ENCODE results near the gene PADI3. TPM values are rescaled to one million over a fixed set of nuclear protein-coding genes. Genes with fewer than 3 reads are reported as not detected.

PADI3 gene
- total and polyA plus RNA-seq, 10 donors = not detected

DNA sequence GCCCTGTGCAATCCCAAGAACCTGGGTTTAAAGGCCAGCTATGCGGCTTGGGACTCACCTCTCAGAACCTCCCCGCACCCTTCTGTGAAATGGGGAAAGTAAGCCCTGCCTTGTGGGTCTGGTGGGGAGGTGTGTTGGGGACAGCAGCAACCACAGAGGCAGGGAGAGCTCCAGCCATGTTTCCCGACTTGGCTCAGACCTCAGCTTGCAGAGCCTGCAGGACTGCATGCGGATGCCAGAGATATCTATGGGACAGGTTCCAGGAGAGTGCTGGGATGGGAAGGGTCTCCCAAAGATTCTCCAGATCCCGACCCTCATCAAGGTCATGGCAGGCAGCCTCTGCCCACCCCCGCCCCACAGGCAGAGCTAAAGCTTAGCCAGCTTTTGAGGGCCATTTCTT is 23.8 kb upstream of the PADI3 start:
- H3K36me3 ChIP-seq = no peaks in the 10 kb centered on the region
- intact Hi-C loops (cut with DNase I; ENCODE audit: low total_unique reads) = no loop called here
- H3K4me3 ChIP-seq = no peak overlapping the region
- no peak overlapping the region for H3K27ac ChIP-seq
- no peaks in the 10 kb centered on the region for H3K4me1 ChIP-seq
- no peaks in the 10 kb centered on the region for H3K9me3 ChIP-seq
- TF ChIP-seq POLR2A (IDR thresholded peaks at IDR 0.05) = no peak
- TF ChIP-seq, protein P1, sequence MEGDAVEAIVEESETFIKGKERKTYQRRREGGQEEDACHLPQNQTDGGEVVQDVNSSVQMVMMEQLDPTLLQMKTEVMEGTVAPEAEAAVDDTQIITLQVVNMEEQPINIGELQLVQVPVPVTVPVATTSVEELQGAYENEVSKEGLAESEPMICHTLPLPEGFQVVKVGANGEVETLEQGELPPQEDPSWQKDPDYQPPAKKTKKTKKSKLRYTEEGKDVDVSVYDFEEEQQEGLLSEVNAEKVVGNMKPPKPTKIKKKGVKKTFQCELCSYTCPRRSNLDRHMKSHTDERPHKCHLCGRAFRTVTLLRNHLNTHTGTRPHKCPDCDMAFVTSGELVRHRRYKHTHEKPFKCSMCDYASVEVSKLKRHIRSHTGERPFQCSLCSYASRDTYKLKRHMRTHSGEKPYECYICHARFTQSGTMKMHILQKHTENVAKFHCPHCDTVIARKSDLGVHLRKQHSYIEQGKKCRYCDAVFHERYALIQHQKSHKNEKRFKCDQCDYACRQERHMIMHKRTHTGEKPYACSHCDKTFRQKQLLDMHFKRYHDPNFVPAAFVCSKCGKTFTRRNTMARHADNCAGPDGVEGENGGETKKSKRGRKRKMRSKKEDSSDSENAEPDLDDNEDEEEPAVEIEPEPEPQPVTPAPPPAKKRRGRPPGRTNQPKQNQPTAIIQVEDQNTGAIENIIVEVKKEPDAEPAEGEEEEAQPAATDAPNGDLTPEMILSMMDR (IDR thresholded peaks at IDR 0.05 in 8 of 11, conservative IDR thresholded peaks at IDR 0.05 in 3 of 11) = no peak
- no peak for TF ChIP-seq POLR2AphosphoS5 (IDR thresholded peaks at IDR 0.05)
- no peaks in the 10 kb centered on the region for H3K27me3 ChIP-seq (replicated peaks in 1 of 7)
- no peak for DNase-seq
- WGBS, 5 donors = 79 to 94% (median 85%) methylated on average over 3 to 6 of the region's 6 CpGs

DNA sequence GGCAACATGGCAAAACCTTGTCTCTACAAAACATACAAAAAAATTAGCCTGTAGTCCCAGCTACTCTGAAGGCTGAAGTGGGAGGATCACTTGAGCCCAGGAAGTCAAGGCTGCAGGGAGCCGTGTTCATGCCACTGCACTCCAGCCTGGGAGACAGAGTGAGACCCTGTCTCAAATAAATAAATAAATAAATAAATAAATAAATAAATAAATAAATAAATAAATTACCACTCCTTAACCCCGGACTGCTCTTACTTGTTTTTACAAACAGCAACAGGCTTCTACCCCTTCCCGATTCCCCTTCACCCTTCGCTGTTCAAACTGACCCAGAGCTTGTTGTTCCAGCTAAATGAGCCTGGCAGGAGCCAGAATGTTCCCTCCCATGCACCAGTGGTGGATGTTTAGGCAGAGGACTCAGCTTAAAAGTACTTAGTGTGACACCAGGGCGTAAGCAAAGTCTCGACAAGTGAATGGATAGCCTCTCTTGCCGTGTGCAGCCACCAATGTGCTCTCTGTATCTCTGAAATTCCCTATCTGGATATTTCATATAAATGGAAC is 21.5 kb upstream of the PADI3 start:
- TF ChIP-seq POLR2AphosphoS5 (IDR thresholded peaks at IDR 0.05) (no peak), POLR2A (IDR thresholded peaks at IDR 0.05) (no peak)
- TF ChIP-seq, protein P1 (IDR thresholded peaks at IDR 0.05 in 8 of 11, conservative IDR thresholded peaks at IDR 0.05 in 3 of 11) = no peak
- WGBS, 5 donors = 72 to 85% (median 77%) methylated on average over 7 of the region's 7 CpGs

DNA sequence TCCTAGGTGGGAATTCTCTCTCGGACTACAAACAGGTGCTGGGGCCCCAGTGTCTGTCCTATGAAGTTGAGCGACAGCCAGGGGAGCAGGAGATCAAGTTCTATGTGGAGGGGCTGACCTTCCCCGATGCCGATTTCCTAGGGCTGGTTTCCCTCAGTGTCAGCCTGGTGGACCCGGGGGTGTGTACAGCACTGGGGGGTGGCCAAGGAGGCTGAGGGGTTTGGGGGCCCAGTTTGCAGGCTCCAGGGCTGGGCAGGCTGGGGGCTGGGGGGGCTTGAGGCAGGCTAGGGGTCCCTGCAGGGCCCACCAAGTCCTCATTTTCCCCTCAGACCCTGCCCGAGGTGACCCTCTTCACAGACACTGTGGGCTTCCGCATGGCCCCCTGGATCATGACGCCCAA is 20.3 kb upstream of the PADI3 start:
- no peaks in the 10 kb centered on the region for H3K9me3 ChIP-seq
- TF ChIP-seq POLR2AphosphoS5 (IDR thresholded peaks at IDR 0.05) = no peak
- TF ChIP-seq POLR2A (IDR thresholded peaks at IDR 0.05) = no peak
- TF ChIP-seq, protein P1 (IDR thresholded peaks at IDR 0.05 in 8 of 11, conservative IDR thresholded peaks at IDR 0.05 in 3 of 11) = no peak
- H3K4me3 ChIP-seq = no peak overlapping the region
- no peak overlapping the region for H3K27ac ChIP-seq
- H3K36me3 ChIP-seq = no peaks in the 10 kb centered on the region
- WGBS, 5 donors = 81 to 89% (median 83%) methylated on average over 5 to 8 of the region's 8 CpGs
- intact Hi-C loops (cut with DNase I; ENCODE audit: low total_unique reads) = no loop called here
- DNase-seq = no peak
- H3K4me1 ChIP-seq = peaks cover 0 to 1% (median 0%) of the 10 kb centered on the region in 6 donors
- H3K27me3 ChIP-seq (replicated peaks in 1 of 7) = no peaks in the 10 kb centered on the region

More for the DNA sequence above, 21.5 kb upstream of the PADI3 start:
- Histone ChIP-seq H3K4me3 (no peak overlapping the region), H3K4me1 (no peaks in the 10 kb centered on the region), H3K9me3 (no peaks in the 10 kb centered on the region), H3K36me3 (no peaks in the 10 kb centered on the region), H3K27ac (peak overlapping the region in 1 of 8 donors; percentile 23), H3K27me3 (replicated peaks in 1 of 7) (no peaks in the 10 kb centered on the region)
- intact Hi-C loops (cut with DNase I; ENCODE audit: low total_unique reads) = no loop called here
- no peak for DNase-seq

DNA sequence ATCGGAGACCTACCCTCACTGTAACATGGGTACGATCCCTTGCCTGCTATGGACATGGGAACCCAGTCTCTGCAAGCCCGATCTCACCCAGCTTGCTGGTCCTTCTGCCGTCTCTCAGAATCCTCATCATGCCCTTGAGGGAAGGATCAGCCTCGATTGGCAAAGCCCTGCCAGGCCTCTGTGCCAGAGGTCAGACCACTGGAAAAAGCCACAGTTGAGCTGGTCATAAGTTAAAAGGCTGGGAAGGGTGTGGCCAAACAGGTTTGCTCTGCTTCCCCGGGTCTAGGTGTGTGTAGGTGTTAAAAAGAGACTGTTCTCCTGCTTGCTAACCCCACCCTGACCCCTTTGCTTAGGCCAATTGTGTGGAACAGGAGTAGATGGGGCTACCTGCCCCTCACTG is 19.5 kb upstream of the PADI3 start:
- WGBS, 5 donors = 70 to 88% (median 81%) methylated on average over 6 of the region's 6 CpGs
- no peak overlapping the region for H3K4me3 ChIP-seq
- no peaks in the 10 kb centered on the region for H3K27me3 ChIP-seq (replicated peaks in 1 of 7)
- TF ChIP-seq POLR2A (IDR thresholded peaks at IDR 0.05) = no peak
- TF ChIP-seq, protein P1 (IDR thresholded peaks at IDR 0.05 in 8 of 11, conservative IDR thresholded peaks at IDR 0.05 in 3 of 11) = no peak
- no peak for TF ChIP-seq POLR2AphosphoS5 (IDR thresholded peaks at IDR 0.05)
- peaks cover 0 to 5% (median 0%) of the 10 kb centered on the region in 6 donors for H3K4me1 ChIP-seq
- DNase-seq = no peak
- H3K27ac ChIP-seq = no peak overlapping the region
- H3K9me3 ChIP-seq = no peaks in the 10 kb centered on the region
- intact Hi-C loops (cut with DNase I; ENCODE audit: low total_unique reads) = no loop called here
- no peaks in the 10 kb centered on the region for H3K36me3 ChIP-seq

All from spleen (tissue), 11 donors.